Right lobe of liver (tissue), 6 donors: ENCODE results near the gene FBLN2. TPM values are rescaled to one million over a fixed set of nuclear protein-coding genes. Genes with fewer than 3 reads are reported as not detected.

Experiments
- ATAC-seq, 4 donors: fragments of 200-7000 bp; cut with Tn5 transposase; one replicate each; pipeline ENCODE4 v1.9.1; 2020; ENCODE audit warnings: mild to moderate bottlenecking in 4 of 4, moderate library complexity in 4 of 4
- DNase-seq, 3 donors: peaks; one replicate each; pipeline ENCODE4 v3.0.0-alpha.2; 2020
- H3K27ac ChIP-seq, 3 donors: fragments of 200-600 bp; one replicate each; pipeline ENCODE4 v1.8.0; 2022
- H3K27me3 ChIP-seq, 2 donors: fragments of 200-600 bp; one replicate each; pipeline ENCODE4 v1.8.0; 2022
- H3K36me3 ChIP-seq, 4 donors: fragments of 200-600 bp; sonication (generic) in 1 of 4; one replicate each; pipeline versions ENCODE4 v1.5.1 to v1.8.0; 2017 to 2022; ENCODE audit warnings: control low read depth in 1 of 4
- H3K4me1 ChIP-seq, 4 donors: fragments of 200-600 bp; sonication (generic) in 1 of 4; one replicate each; pipeline versions ENCODE4 v1.5.1 to v1.8.0; 2017 to 2022; ENCODE audit warnings: control low read depth in 1 of 4
- H3K4me3 ChIP-seq, 3 donors: fragments of 200-600 bp; one replicate each; pipeline ENCODE4 v1.8.0; 2022
- H3K9me3 ChIP-seq, 4 donors: fragments of 200-600 bp; sonication (generic) in 1 of 4; one replicate each; pipeline versions ENCODE4 v1.5.1 to v1.8.0; 2017 to 2022; ENCODE audit warnings: control low read depth in 1 of 4
- CTCF ChIP-seq, 4 donors: fragments of 200-600 bp in 3 of 4; fragments of 450-650 bp in 1 of 4; IDR thresholded peaks; one replicate each; pipeline versions ENCODE4 v1.5.1 to v1.8.0; 2016 to 2022; ENCODE audit warnings: antibody characterized with exemption in 4 of 4, mild to moderate bottlenecking in 2 of 4
- POLR2A ChIP-seq: fragments of 450-650 bp; IDR thresholded peaks from one replicate; pipeline ENCODE4 v1.6.1; 2017; ENCODE audit warnings: antibody characterized with exemption, mild to moderate bottlenecking
- WGBS: methylation state at CpG from one replicate; pipeline ENCODE4 v1.1.6; 2018; ENCODE audit warnings: low coverage, low lambda C conversion rate; ENCODE audit not compliant: insufficient coverage; ENCODE audit errors: missing lambda C conversion rate; 5-methylcytosine and 5-hydroxymethylcytosine counted together
- intact Hi-C, 2 donors: fragments of 100-400 bp; cut with DNase I; formaldehyde crosslinking; loops; one replicate each; pipeline versions ENCODE4 v1.11.2 to v1.14.1; 2022
- total RNA-seq, 6 experiments: library from RNA; depleted of rRNA in 2 of 6; stranded (reverse); fragments of >200 nt in 2 of 6; fragmentation: NEBNext Ultra II Directional in 3 of 6; extraction: Animal tissue kit (Norgen Biotek cat#: 25700) in 3 of 6; gene quantifications; one replicate each; pipeline versions ENCODE4 v1.1.0 to v1.2.4, GENCODE V29; 2016 to 2023
- donor health status: DM: no; HTN: yes; CAD: no.
- donor health status: DM: no; HTN: no; CAD: no.
- donor health status: DM: no; HTN: no; CAD: no.
- donor health status: DM: no; HTN: yes; CAD: no.
- donor health status: DM: no; HTN: yes; CAD: no.

The FBLN2 gene
- total RNA-seq, 6 experiments from 2014 or later = 1.9 to 4.0 (median 2.7) TPM

- H3K27me3 ChIP-seq = peaks cover 0 to 43% of the 10 kb centered on the region in 2 donors
- DNase-seq (peak in 1 of 3 donors; percentile 51), ATAC-seq (peak in 2 of 4 donors; percentile 55 to 60)
- no peaks in the 10 kb centered on the region for H3K36me3 ChIP-seq
- no peak overlapping the region for H3K4me3 ChIP-seq
- H3K9me3 ChIP-seq = no peaks in the 10 kb centered on the region
- TF ChIP-seq CTCF (IDR thresholded peaks at IDR 0.05) (no peak), POLR2A (no peak)
- no peak overlapping the region for H3K27ac ChIP-seq
- peaks cover 0 to 13% (median 3%) of the 10 kb centered on the region in 4 donors for H3K4me1 ChIP-seq
- intact Hi-C loops = no loop called here
- WGBS = 46% methylated on average over 10 of the region's 10 CpGs
Measured at GRCh38 chr3:13524979-13525669, 23.8 kb upstream of the FBLN2 start.

GRCh38 chr3:13525827-13526625 lies 22.9 kb upstream of the FBLN2 start:
- Histone ChIP-seq H3K4me3 (no peak overlapping the region), H3K36me3 (no peaks in the 10 kb centered on the region), H3K4me1 (peaks cover 0 to 13% (median 3%) of the 10 kb centered on the region in 4 donors), H3K9me3 (no peaks in the 10 kb centered on the region), H3K27ac (no peak overlapping the region), H3K27me3 (peaks cover 0 to 48% of the 10 kb centered on the region in 2 donors)
- no peak for TF ChIP-seq POLR2A
- no peak for TF ChIP-seq CTCF (IDR thresholded peaks at IDR 0.05)
- ATAC-seq = no peak
- no peak for DNase-seq
- 54% methylated on average over 9 of the region's 20 CpGs for WGBS
- intact Hi-C loops = no loop called here

- H3K27ac ChIP-seq = no peak overlapping the region
- no peak for DNase-seq
- no peaks in the 10 kb centered on the region for H3K9me3 ChIP-seq
- no peak for TF ChIP-seq POLR2A
- no peak for TF ChIP-seq CTCF (IDR thresholded peaks at IDR 0.05)
- 50% methylated on average over 1 of the region's 5 CpGs for WGBS
- intact Hi-C loops = no loop called here
- H3K4me3 ChIP-seq = no peak overlapping the region
- H3K36me3 ChIP-seq = no peaks in the 10 kb centered on the region
- H3K4me1 ChIP-seq = peaks cover 0 to 13% (median 3%) of the 10 kb centered on the region in 4 donors
- ATAC-seq = no peak
- peaks cover 0 to 42% of the 10 kb centered on the region in 2 donors for H3K27me3 ChIP-seq
Measured at GRCh38 chr3:13526626-13526949, 22.3 kb upstream of the FBLN2 start.

GRCh38 chr3:13528217-13528867 lies 20.6 kb upstream of the FBLN2 start:
- Histone ChIP-seq H3K27me3 (peaks cover 0 to 42% of the 10 kb centered on the region in 2 donors), H3K4me3 (no peak overlapping the region), H3K27ac (no peak overlapping the region), H3K4me1 (peaks cover 0 to 13% (median 3%) of the 10 kb centered on the region in 4 donors), H3K9me3 (no peaks in the 10 kb centered on the region), H3K36me3 (no peaks in the 10 kb centered on the region)
- no peak for DNase-seq
- ATAC-seq = no peak
- TF ChIP-seq CTCF (IDR thresholded peaks at IDR 0.05) (peak in 1 of 4 donors; percentile 9), POLR2A (no peak)
- intact Hi-C loops = no loop called here
- WGBS = 24% methylated on average over 4 of the region's 11 CpGs
